ENCODE results near the gene NTHL1. TPM values are rescaled to one million over a fixed set of nuclear protein-coding genes. Genes with fewer than 3 reads are reported as not detected.

NTHL1 gene
- total and polyA plus RNA-seq, 2 of the 13 experiments (the other 11 are each of a cell fraction or from before 2014, with no cell fraction given) = 47.5 to 64.9 TPM

DNA sequence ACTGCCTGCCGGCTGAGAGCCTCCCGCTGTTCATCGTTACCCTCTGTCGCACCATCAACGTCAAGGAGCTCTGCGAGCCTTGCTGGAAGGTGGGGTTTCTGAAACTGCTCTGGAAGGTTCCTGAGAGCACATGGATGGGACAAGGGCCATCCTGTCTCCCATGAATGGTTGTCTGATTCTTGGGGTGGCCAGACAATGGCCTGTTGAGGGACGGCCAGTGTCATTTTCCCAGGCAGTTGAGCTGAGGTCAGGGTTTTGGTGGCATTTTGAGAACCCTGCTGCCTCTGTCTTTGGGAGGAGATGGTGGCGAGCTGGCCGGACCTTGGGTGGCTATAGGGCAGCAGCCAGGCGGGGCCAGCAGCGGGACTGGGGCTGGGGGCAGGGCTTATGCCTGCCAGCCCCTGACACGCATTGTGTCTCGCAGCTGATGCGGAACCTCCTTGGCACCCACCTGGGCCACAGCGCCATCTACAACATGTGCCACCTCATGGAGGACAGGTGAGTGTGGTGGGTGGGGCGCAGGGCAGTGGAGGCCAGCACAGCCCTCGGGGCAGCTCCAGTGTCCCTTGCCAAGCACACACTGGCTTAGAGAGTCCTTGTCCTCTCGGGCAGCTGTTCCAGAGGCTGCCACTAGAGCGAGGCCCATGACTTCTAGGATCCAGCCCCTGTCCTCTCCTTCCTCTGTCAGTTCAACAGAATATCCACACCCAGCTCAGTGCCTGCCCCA, 9.2 kb upstream of the NTHL1 start:
- Histone ChIP-seq H3K27me3 (ENCODE audit: control insufficient read depth in 1 of 2, insufficient read depth in 2 of 2, low read length in 2 of 2) (no peaks in the 10 kb centered on the region), H4K20me1 (ENCODE audit: insufficient read depth, low read length) (no peaks in the 10 kb centered on the region), H3K4me3 (replicated peaks in 1 of 3; ENCODE audit: insufficient read depth in 1 of 3, low read depth in 2 of 3, low read length in 3 of 3) (no peak overlapping the region), H3K4me2 (ENCODE audit: low read depth, low read length) (no peak overlapping the region), H3K27ac (ENCODE audit: extremely low read length, insufficient read depth, low read length) (no peak overlapping the region), H3K4me1 (ENCODE audit: insufficient read depth, low read length) (no peaks in the 10 kb centered on the region), H3K9ac (ENCODE audit: insufficient read depth, low read depth, low read length) (no peak overlapping the region), H3K9me3 (ENCODE audit: low read length) (no peaks in the 10 kb centered on the region), H3K79me2 (ENCODE audit: insufficient read depth, low read length) (no peaks in the 10 kb centered on the region), H2AFZ (ENCODE audit: low read length) (no peak overlapping the region), H3K36me3 (replicated peaks in 1 of 2; ENCODE audit: control insufficient read depth in 1 of 2, insufficient read depth in 2 of 2, low read length in 2 of 2) (peaks cover 18 to 22% of the 10 kb centered on the region in 2 experiments; a peak in 3 of 5 replicates)
- no peak for FAIRE-seq
- TF ChIP-seq, protein P1, sequence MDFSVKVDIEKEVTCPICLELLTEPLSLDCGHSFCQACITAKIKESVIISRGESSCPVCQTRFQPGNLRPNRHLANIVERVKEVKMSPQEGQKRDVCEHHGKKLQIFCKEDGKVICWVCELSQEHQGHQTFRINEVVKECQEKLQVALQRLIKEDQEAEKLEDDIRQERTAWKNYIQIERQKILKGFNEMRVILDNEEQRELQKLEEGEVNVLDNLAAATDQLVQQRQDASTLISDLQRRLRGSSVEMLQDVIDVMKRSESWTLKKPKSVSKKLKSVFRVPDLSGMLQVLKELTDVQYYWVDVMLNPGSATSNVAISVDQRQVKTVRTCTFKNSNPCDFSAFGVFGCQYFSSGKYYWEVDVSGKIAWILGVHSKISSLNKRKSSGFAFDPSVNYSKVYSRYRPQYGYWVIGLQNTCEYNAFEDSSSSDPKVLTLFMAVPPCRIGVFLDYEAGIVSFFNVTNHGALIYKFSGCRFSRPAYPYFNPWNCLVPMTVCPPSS (IDR thresholded peaks at IDR 0.05) = no peak
- no peak for TF ChIP-seq HMGA1 (CRISPR knock-in tag; conservative IDR thresholded peaks at IDR 0.05)
- TF ChIP-seq, protein P2, sequence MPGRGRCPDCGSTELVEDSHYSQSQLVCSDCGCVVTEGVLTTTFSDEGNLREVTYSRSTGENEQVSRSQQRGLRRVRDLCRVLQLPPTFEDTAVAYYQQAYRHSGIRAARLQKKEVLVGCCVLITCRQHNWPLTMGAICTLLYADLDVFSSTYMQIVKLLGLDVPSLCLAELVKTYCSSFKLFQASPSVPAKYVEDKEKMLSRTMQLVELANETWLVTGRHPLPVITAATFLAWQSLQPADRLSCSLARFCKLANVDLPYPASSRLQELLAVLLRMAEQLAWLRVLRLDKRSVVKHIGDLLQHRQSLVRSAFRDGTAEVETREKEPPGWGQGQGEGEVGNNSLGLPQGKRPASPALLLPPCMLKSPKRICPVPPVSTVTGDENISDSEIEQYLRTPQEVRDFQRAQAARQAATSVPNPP (CRISPR knock-in tag; IDR thresholded peaks at IDR 0.05) = no peak
- TF ChIP-seq TRIM24 (CRISPR knock-in tag; IDR thresholded peaks at IDR 0.05) = no peak
- TF ChIP-seq EEA1 (CRISPR knock-in tag; IDR thresholded peaks at IDR 0.05; ENCODE audit: borderline replicate concordance) = no peak
- no peak for TF ChIP-seq FOXK2 (IDR thresholded peaks at IDR 0.05)
- no peak for TF ChIP-seq ATF7-NPFF (CRISPR knock-in tag; IDR thresholded peaks at IDR 0.05; ENCODE audit: low read depth)
- TF ChIP-seq NAIF1 (CRISPR knock-in tag; IDR thresholded peaks at IDR 0.05; ENCODE audit: borderline replicate concordance) = no peak
- TF ChIP-seq, protein P3, sequence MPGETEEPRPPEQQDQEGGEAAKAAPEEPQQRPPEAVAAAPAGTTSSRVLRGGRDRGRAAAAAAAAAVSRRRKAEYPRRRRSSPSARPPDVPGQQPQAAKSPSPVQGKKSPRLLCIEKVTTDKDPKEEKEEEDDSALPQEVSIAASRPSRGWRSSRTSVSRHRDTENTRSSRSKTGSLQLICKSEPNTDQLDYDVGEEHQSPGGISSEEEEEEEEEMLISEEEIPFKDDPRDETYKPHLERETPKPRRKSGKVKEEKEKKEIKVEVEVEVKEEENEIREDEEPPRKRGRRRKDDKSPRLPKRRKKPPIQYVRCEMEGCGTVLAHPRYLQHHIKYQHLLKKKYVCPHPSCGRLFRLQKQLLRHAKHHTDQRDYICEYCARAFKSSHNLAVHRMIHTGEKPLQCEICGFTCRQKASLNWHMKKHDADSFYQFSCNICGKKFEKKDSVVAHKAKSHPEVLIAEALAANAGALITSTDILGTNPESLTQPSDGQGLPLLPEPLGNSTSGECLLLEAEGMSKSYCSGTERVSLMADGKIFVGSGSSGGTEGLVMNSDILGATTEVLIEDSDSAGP (CRISPR knock-in tag; IDR thresholded peaks at IDR 0.05; ENCODE audit: borderline replicate concordance) = 0 out of 2 replicates have a peak, but pooled peaks have one; percentile 5
- TF ChIP-seq CTCF (CRISPR knock-in tag; IDR thresholded peaks at IDR 0.05) = peak; percentile 28; the same call in 1 of the 2 replicates
- TF ChIP-seq, protein P4, sequence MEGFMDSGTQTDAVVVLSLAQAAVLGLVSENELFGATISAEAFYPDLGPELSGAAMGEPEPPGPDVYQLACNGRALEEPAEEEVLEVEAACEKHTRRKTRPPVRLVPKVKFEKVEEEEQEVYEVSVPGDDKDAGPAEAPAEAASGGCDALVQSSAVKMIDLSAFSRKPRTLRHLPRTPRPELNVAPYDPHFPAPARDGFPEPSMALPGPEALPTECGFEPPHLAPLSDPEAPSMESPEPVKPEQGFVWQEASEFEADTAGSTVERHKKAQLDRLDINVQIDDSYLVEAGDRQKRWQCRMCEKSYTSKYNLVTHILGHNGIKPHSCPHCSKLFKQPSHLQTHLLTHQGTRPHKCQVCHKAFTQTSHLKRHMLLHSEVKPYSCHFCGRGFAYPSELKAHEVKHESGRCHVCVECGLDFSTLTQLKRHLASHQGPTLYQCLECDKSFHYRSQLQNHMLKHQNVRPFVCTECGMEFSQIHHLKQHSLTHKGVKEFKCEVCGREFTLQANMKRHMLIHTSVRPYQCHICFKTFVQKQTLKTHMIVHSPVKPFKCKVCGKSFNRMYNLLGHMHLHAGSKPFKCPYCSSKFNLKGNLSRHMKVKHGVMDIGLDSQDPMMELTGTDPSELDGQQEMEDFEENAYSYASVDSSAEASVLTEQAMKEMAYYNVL (CRISPR knock-in tag; IDR thresholded peaks at IDR 0.05; ENCODE audit: borderline replicate concordance) = no peak
- no peak for TF ChIP-seq ZNF24 (IDR thresholded peaks at IDR 0.05)
- no peak for TF ChIP-seq HNF4A (CRISPR knock-in tag; IDR thresholded peaks at IDR 0.05)
- no peak for TF ChIP-seq MXD4 (CRISPR knock-in tag; IDR thresholded peaks at IDR 0.05)
- TF ChIP-seq ZNF121 (CRISPR knock-in tag; IDR thresholded peaks at IDR 0.05) = no peak
- no TSS peak for BruUV-seq (replicated peaks)
- peak; percentile 79 for ATAC-seq
- POLR2A ChIA-PET = interaction anchor here (1.8 to 2.3 kb wide), 3 partner anchors 21 to 98 kb away, joined by 7 to 14 read pairs (median 8); partner anchors contain the start of gene TRAF7
- DNase-seq (ENCODE audit: low spot score) = no peak
- WGBS (ENCODE audit: low lambda C conversion rate) = 93% methylated on average over 3 of the region's 19 CpGs
- CTCF ChIA-PET (ENCODE audit: low intra/inter-chr PET ratio, low total read pairs) = interaction anchor here (1.5 to 3.1 kb wide), 2 partner anchors 34 to 53 kb away, joined by 5 to 15 read pairs; no protein-coding TSS in a partner anchor
- in situ Hi-C loops (cut with HindIII; ENCODE audit: extremely low pct_ligation_motif_present, low pct_unique_long_range_greater_than_20kb) = loop anchor here (5.0 kb wide), 1 partner anchor 35 kb away; no protein-coding TSS in a partner anchor
- intact Hi-C loops (cut with micrococcal nuclease; ENCODE audit: unreplicated experiment) = loop anchor here (1.0 kb wide), 1 partner anchor 34 kb away; no protein-coding TSS in a partner anchor
